HG03095 (cell line): Measurements from ENCODE around the gene GAN.
"Not testable (repeated sequence)": the region's sequence is repeated elsewhere in the genome, so short reads cannot be mapped to it uniquely, and the experiment has no call there.

Experiments
- ATAC-seq: cut with Tn5 transposase; IDR thresholded peaks from one replicate; pipeline ENCODE4 v1.9.1; 2021; ENCODE audit warnings: moderate library complexity; ENCODE audit not compliant: unreplicated experiment

Gene GAN

DNA sequence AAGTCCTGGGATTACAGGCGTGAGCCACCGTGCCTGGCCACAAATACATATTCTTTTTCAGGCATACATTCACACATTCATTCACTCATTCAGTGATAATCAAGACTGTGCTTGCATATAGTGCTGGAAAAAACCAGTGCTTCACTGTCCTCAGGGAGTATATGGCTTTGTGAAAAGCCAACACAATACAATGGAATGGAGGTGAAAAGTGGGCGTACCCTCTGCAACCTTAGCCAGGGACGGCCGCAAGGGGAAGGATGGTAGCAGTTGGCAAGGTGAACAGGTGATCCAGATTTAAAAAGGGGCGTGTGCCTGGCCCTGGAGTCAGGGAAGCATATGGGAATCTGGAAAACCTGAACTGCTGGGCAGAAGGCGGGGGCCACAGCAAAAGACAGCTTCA lies 18.1 kb upstream of the GAN start:
- ATAC-seq: no peak

DNA sequence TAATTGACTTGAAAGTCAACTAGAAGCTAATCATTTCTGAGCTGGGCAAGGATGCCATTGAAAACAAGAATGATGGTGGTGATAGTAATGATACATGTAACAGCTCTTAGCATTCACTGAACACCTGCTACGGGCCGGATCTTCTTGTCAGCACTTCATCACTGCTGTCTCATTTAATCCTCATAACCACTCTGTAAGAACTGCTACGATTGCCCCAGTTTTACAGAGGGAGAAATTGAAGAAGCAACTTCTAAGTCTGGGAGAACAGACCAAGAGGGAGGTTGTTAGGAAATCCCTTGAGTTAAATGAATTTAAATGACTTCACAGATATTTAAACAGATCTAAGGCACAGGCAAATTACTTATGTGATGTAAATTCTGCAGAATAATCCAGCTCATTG lies 7.0 kb upstream of the GAN start:
- ATAC-seq: no peak

GRCh38 chr16:81310045-81310644 lies 4.6 kb upstream of the GAN start:
- ATAC-seq: no peak

GRCh38 chr16:81311762-81312161 lies 3.0 kb upstream of the GAN start:
- no peak for ATAC-seq

DNA sequence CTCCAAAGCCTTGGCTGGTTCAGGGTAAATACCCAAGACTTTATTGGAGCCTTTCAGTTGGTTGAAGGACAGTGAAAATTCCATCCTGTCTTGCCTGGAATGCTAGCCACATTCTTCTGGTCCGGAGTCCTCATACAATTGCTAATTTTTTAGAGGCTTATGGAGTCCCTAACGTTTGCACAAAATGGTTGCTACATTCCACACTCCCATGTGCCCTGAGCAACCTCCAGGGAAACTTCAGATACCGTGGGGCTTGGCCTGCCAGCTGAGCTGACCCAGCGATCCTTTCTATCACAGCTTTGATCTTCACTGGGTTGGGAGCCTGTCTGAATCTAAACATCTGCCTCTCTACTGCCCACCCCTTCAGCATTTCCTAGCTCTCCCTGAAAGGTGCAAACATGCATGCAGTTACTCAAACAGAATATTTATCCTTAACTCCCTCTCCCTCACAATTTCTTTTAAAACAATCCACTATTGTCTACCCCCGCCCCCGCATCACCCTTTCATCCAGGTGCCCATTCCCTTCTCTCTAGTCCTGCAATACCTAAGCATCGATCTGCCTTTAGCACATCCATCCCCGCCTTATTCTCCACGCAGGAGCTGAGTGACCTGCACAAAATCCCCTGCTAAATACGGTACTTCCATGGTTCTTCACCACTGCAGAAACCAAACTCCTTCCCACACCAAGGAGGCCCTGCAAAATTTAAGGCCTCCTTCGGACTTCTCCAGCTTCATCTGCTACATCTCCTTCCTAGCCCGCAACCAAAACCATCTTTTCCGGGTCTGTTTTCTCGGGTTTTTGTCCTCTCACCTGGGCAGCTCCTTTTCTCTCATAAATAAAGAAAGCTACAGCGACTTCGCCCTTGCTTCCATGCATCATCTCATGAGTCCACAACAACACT lies 810 bp upstream of the GAN start:
- no peak for ATAC-seq

- no peak for ATAC-seq
These were observed 761 bp downstream of the GAN start for GRCh38 chr16:81315271-81316175.

- no peak for ATAC-seq
These were observed 1.4 kb downstream of the GAN start for GRCh38 chr16:81316176-81316496.

- no peak for ATAC-seq
These were observed 3.9 kb downstream of the GAN start for GRCh38 chr16:81318711-81319110.

DNA sequence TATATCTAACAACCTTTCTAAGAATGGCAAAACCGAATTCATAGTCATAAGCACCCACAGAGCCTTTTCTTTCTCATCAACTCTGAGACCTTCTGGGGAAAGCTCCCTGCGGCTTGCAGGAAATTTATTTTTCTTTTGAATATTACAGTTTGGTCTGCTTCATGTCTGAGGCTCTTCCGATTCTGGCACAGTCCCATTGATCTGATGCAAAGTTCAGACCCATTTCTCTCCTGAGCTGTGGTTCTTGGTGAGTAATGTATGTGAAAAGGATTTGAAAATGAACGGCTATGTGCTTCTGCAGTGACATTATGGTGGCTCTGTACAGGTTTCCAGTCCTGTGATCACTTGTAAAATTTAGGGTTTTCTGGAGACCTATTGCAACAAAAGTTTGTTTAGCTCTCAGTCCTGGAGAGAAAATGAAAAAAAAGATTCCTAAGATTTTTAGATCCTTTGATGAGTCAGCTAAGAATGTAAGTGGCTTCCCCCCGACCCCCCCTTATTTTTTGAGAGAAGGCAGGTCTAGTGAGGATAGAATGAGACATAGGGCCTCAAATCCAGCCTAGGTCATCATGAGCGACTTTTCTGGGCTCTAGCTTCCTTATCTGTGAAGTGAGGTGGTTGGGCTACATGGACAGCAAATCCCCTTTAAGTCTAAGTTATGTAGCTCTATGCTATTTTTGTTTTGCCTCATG lies 4.6 kb downstream of the GAN start:
- ATAC-seq: no peak

DNA sequence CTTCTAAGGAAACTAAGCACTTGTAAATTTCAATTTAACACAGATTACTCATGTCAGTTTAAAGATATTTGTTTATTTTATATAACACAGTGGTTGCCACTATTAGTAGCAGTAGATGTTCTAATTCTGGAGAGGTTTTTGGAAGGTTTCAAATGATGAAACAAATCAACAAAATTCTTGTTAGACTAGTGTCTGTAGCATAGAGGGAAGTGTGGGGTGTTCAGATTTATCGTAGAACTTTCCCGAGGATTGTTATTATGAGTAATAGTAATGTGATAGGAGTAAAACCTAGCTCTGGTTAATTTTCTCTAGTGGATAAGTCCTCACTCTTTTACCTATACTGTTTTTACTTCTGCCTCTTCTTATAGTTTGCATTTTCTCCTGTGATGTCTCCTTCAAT lies 6.3 kb downstream of the GAN start:
- no peak for ATAC-seq

DNA sequence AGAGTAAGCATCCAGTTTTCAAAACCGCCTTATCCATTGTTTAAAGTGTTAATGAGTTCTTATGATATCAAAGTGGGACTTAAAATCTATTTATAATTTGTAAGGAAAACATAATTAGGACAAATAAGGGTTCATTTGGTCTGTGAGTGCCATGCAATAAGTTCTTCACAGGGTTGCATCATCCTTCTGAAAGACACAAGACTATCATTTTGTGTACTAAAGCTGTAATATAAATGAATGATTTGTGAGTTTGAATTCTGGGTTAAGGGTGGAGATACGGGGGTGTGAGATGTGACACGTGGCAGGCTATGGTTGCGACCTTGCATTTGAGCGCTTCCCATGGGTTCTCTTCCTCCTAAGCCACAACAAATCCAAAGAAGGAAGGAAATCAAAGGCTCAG lies 6.8 kb downstream of the GAN start:
- ATAC-seq: no peak

DNA sequence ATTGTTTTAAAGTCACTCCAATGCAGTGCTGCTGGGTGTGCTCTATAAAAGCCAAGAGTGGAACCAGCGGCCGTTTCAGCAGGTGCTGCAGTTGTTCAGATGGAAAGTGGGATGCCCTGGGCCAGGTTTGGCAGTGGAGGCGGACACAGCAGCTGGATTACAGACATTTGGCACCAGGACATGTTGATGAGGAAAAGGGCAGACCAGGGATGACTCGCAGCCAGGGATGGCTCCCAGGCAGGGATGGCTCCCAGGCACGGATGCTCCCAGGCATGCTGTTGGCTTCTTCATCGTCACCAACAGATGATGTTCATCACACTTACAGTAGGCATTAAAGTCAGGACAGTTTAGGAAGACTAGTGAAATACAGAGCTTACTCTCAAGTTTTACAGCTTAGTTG lies 10.0 kb downstream of the GAN start:
- no peak for ATAC-seq

- ATAC-seq: no peak
These were observed 12.2 kb downstream of the GAN start for GRCh38 chr16:81327011-81327410.

DNA sequence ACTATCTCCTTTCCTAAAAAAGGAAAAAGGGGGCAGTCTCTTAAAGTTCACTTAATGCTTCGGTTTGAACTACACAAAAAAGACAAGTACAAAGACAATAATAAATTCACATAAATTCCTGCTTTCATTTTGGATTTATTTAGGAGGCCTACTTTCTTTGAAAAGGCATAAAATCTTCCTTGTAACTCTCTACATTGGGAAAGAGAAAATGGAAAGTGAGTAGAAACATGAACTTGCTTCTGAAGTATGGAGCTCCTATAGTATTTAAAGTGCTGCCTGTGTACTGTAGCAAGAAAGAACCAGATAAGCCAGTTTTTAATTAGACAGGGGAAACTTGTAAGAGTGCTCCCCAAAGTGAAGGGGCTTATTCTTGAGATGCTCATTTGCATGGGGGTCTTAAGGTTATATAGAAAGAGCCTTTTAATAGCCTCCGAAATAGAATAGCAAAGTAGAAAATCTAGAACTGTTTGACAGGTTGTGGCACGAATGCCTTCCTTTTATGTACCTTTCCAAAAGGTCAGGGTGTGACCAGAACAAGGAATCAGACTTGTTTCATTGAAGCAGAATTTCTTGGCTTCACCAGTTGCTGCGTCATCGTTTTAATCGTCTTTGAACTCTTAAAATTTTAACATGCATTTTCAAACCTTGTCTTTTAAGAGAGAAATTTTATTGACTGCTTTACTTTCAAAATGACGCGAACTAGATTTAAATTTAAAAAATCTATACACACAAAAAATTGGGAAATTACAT lies 12.9 kb downstream of the GAN start:
- no peak for ATAC-seq

DNA sequence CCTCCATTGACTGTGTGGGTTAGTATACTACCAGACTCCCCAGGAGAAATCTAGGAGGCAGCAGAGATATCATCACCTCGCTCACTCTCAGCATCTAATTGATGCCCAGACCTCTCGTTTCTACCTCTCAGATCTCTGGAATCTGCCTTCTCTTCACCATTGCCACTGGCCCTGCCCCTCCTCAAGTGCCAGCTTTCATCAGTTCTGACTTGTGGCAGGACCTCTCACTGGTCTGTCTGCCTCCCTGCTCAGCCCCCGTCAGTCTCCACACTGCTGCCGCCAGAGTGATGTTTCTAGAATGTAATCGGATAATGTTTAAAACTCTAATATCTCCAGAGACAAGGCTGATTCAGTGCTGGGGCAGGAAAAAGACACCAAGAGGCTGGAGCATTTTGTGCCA lies 15.2 kb downstream of the GAN start:
- ATAC-seq: no peak

GRCh38 chr16:81333356-81333755 lies 18.6 kb downstream of the GAN start:
- ATAC-seq: no peak

- no peak for ATAC-seq
These were observed 20.9 kb downstream of the GAN start for GRCh38 chr16:81335669-81336068.

DNA sequence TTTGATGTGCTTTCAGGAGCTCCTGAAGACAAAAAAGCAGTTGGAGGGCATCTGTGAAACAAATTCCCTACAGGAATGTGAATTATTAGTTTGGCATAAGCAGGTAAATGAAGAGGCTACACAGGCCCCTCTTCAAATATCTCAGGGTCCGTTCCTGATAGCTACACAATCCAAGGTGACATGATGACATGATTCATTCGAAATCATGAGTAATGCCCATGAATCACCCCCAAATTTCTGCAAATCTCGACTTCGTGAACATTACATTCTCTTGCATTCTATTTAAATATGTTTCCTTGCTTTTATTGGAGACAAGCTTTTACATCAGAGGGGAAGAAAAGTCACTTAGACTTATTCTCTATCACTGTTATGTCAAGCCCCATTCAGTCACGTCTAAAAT lies 22.3 kb downstream of the GAN start:
- no peak for ATAC-seq

DNA sequence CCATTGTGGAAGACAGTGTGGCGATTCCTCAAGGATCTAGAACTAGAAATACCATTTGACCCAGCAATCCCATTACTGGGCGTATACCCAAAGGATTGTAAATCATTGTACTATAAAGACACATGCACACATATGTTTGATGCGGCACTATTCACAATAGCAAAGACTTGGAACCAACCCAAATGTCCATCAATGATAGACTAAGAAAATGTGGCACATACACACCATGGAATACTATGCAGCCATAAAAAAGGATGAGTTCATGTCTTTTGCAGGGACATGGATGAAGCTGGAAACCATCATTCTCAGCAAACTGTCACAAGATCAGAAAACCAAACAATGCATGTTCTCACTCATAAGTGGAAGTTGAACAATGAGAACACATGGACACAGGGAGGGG lies 30.4 kb downstream of the GAN start:
- not testable (repeated sequence) for ATAC-seq

- no peak for ATAC-seq
These were observed 32.7 kb downstream of the GAN start for GRCh38 chr16:81347425-81347824.
